ENCODE data around the gene ZBED5. TPM values are rescaled to one million over a fixed set of nuclear protein-coding genes. Genes with fewer than 3 reads are reported as not detected.
A peak's percentile ranks its signal among the peaks of the same experiment; 100 is the strongest.
"Not testable (repeated sequence)": the region's sequence is repeated elsewhere in the genome, so short reads cannot be mapped to it uniquely, and the experiment has no call there.

The ZBED5 gene
- total RNA-seq, 1 donor from 2014 or later = 32.7 TPM

DNA sequence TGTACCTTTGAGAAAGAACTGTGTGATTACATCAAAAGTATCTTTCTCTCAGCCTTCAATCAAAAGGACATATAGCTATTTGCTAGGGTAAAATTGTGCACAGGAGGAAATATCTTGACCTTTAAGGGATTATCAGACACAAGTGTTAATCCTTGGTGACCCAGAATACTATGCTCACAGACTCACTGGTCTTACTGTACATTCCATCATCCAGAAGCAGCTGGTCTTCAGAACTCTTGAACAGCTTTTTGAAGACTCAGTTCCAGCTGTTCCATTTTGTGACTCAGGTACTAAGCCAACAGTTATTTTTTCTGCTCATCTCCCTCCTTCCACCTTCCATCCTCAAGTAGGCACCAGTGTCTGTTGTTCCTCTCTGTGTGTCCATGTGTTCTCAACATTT lies 19.8 kb downstream of the ZBED5 start:
- DNase-seq (ENCODE audit: low spot score) = no peak

DNA sequence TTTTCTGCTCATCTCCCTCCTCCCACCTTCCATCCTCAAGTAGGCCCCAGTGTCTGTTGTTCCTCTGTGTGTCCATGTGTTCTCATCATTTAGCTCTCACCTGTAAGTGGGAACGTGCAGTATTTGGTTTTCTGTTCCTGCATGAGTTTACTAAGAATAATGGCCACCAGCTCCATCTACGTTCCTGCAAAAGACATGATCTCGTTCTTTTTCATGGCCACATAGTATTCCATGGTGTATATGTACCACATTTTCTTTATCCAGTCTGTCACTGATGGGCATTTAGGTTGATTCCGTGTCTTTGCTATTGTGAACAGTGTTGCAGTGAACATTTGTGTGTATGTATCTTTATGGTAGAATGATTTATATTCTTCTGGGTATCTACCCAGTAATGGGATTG lies 21.0 kb downstream of the ZBED5 start:
- not testable (repeated sequence) for DNase-seq (ENCODE audit: low spot score)

DNA sequence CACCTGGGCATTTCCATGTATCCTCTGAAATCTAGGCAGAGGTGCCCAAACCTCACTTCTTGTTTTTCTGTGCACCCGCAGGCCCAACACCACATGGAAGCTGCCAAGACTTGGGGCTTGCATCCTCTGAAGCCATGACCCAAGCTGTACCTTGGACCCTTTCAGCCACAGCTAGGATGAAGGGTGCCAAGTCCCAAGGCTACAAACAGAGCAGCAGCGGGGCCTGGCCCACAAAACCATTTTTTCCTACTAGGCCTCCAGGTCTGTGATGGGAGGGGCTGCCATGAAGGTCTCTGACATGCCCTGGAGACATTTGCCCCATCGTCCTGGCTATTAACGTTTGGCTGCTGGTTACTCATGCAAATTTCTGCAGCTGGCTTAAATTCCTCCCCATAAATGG lies 28.7 kb downstream of the ZBED5 start:
- DNase-seq (ENCODE audit: low spot score) = no peak

DNA sequence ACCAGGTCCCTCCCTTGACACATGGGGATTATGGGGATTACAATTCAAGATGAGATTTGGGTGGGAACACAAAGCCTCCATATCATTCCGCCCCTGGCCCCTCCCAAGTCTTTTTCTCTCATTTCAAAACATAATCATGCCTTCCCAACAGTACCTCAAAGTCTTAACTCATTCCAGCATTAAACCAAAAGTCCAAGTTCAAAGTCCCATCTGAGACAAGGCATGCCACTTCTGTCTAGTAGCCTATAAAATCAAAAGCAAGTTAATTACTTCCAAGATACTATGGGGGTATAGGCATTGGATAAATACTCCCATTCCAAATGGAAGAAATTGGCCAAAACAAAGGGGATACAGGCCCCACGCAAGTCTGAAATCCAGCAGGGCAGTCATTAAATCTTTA lies 29.5 kb downstream of the ZBED5 start:
- no peak for DNase-seq (ENCODE audit: low spot score)

GRCh38 chr11:10824888-10825287 lies 33.0 kb downstream of the ZBED5 start:
- no peak for DNase-seq (ENCODE audit: low spot score)

- DNase-seq (ENCODE audit: low spot score) = peak; percentile 30
Observed at GRCh38 chr11:10823152-10823579, 34.7 kb downstream of the ZBED5 start.

- DNase-seq (ENCODE audit: low spot score) = not testable (repeated sequence)
Observed at GRCh38 chr11:10822491-10822890, 35.4 kb downstream of the ZBED5 start.

DNA sequence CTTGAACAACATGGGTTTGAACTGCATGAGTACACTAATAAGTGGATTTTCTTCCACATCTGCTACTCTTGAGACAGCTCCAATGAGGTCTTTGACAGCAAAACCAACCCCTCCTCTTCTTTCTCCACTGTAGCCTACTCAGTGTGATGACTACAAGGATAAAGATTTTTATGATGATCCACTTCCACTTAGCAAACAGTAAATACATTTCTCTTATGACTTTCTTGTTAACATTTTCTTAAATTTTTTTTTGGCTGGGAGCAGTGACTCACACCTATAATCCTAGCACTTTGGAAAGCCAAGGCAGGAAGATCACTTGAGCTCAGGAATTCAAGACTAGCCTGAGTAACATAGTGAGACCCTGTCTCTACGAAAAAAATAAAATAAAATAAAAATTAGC lies 39.3 kb downstream of the ZBED5 start:
- peak; percentile 90 for DNase-seq (ENCODE audit: low spot score)

DNA sequence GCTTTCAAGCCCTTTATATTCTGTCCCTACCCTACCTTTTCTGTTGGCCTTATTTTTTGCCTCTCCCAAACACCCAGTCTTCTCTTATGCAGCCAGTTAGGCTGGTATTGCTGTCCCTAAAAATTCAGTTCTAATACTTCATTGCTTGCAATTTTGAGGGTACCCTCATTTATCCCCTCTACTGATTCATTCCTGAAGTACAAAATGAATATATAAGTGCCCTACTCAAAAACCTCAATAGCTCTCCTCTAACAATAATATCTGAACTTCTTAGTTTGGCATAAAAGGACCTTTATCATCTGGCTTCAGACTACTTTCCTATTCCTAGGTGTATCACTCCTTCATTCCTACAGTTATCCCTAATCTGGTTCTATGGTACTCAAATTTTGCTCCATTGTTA lies 43.9 kb downstream of the ZBED5 start:
- no peak for DNase-seq (ENCODE audit: low spot score)

DNA sequence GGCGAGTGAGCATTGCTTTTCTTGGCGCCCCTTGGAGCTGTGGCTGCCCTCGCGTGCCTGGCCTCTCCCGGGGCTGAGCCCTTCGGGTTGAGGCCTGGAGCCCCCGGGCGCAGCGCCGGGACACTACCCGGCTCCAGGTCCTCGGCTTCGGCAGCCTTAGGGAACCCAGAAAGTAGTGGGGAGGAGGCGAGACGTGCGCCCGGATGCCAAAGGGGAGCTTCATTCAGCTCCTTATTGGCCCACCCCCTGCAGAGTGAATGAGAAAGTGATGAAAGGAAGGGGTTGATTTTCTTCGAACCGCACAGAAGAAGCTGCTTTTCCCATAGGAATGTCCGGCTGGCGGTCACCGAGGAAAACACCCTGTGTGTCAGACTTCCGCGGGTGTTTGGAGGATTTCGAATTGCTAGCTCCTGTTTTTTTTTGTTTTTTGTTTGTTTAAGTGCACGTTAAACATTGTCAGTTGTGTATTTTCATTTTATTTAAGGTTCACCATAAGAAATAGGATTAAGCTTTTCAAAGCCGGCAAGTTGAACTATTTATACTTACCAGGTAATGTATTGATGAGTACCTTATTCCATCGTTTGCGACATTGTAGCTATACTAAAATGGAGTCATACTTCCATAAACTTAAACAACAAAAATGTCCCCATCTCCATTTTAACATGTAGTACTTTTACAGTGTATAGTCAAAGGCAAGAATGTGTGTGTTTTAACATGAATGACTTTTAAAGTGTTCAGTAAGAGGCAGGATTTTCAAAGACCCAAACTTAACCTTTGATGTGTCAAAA lies 48.3 kb downstream of the ZBED5 start:
- no peak for DNase-seq (ENCODE audit: low spot score)

DNA sequence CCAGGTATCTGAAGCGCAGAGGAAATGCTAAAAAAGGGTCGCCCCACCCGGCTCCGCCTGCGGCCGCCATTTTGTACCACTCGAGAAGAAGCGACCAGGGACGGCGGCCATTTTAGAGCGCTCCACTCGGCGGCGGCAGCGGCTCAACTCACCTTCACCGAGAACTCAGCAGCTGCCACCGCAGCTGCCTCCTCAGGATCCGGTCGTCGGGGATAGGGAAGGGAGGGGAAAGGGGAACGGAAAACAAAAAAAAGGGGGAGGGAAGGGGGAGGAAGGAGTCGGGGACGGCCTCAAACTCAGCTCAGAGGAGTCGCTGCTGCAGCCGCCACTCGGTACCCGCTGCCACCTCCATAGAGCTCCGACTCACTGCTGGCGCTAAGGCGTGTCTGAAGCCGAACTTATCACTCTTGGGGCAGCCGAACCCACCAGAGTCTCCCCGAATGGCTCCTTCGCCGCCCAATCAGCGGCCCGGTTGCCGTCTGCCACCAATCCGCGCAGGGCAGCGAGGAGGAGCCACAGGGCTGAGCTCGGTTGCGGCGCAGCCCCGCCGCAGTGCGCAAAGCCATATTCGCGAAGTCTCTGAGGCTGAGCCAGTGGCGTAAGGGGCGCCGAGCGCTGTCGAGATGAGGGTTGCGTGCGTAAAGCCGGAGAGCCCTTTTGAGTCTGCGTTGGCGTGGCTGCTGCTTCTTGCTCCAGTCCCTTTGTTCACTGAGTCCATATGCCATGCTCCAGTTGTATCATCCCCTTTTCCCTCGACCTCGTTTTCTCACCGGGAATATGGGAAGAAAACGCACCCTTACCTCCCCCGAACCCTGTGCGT lies 49.1 kb downstream of the ZBED5 start, which contains the start of gene EIF4G2:
EIF4G2 (minus strand) TSS at position 374 of the 820 bp plus-strand sequence.
- DNase-seq (ENCODE audit: low spot score) = peak; percentile 100

GRCh38 chr11:10808235-10808552 lies 49.7 kb downstream of the ZBED5 start:
- no peak for DNase-seq (ENCODE audit: low spot score)

- peak; percentile 72 for DNase-seq (ENCODE audit: low spot score)
Observed at GRCh38 chr11:10807493-10808234, 50.2 kb downstream of the ZBED5 start.

DNA sequence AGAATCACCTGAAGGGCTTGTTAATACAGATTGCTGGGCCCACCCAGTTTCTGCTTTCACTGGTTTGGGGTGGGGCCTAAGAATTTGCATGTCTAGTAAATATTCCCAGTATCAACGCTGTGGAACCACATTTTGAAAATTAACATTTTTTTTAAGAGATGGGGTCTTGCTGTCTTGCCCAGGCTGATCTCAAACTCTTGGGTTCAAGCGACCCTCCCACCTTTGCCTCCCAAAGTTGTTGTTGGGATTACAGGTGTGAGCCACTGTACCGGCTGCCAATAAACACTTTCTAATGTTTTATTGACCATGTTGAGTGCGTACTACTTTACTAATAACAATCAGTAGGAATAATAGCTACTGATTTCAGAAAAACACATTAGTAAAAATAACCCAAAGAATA lies 51.6 kb downstream of the ZBED5 start:
- no peak for DNase-seq (ENCODE audit: low spot score)

DNA sequence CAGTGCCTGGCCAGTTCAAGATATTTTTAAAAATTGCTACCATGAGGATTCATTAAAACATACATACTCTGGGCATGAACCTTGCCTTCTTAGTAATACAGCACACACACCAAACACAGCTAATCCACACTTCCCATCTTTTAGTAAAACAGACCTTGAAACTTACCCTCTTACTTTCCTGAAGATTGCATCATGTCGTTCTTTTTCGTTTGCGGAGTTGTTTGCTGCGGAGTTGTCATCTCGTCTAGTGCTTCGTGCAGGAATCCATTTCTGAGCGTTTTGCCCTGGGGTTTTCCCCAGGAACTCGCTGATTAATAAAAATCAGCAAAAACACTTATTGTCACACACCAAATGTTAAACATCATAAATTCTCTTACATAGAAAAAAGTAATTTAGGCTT lies 52.1 kb downstream of the ZBED5 start:
- DNase-seq (ENCODE audit: low spot score) = no peak

DNA sequence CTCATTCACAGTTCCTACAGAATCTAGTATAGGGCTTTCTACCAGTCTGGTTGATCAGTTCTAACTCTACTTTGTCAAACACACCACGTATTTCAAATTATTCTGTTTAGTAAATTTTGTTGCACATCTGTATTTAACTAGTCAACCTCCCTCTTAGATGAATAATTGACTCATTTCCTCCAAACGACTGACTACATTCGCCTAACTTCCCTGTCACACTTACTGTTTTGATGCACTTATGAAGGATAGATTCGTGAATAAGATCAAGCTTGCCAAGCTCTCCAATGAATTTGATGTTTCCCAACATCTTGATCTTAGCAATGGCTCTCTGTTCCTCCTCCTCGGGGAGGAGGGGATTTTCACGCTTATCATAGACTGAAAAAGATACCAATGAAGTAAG lies 54.2 kb downstream of the ZBED5 start:
- no peak for DNase-seq (ENCODE audit: low spot score)

Other genes starting within 250 kb of the ZBED5 start
- 62.6 TPM for gene IRAG1, start 164.3 kb downstream of the ZBED5 start, total RNA-seq (ENCODE audit: insufficient read depth, low replicate concordance)
- 20.9 TPM for gene CTR9, start 106.8 kb downstream of the ZBED5 start, total RNA-seq (ENCODE audit: insufficient read depth, low replicate concordance)
- gene EIF4G2, start 49.1 kb downstream of the ZBED5 start, total RNA-seq (ENCODE audit: insufficient read depth, low replicate concordance) = 579 TPM

Measured in umbilical cord (tissue), 2 donors.